ENCODE data around the gene SRCIN1. TPM values are rescaled to one million over a fixed set of nuclear protein-coding genes. Genes with fewer than 3 reads are reported as not detected.

The SRCIN1 gene
- total RNA-seq, 1 experiment from 2014 or later = 2.6 TPM

DNA sequence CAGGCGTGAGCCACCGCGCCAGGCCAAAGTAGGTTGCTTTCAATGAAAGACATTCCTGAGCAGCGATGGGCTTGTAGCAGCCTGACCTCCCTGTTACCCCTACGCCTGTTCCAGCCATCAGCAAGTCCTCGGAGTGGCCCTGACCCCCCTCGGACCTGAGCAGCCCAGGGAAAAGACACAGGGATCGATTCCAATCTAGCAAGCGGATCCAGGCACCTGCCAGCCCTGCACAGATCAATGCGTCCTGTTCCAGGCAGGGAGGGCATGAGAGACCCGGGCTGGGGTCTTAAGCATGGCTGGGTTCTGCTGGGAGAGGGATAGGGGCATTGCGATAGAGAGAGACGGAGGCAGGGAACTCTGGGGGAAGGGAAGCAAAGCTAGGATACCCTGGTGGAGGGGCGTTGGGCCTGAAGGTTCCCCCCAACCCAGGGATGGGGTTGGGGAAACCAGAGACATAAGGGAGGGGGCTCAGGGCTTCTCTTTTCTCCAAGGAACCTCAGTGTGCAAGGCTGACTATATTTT lies 21.9 kb downstream of the SRCIN1 start:
- Histone ChIP-seq H3K36me3 (ENCODE audit: low read depth, low read length) (no peaks in the 10 kb centered on the region), H3K9ac (ENCODE audit: low read length) (no peak overlapping the region), H3K27ac (ENCODE audit: low read length) (no peak overlapping the region), H3K9me2 (replicated peaks; ENCODE audit: low read length) (no peaks in the 10 kb centered on the region), H3K4me1 (ENCODE audit: insufficient read depth, low read length) (peaks cover 31% of the 10 kb centered on the region), H2AFZ (ENCODE audit: low read length) (no peak overlapping the region), H3F3A (ENCODE audit: low read length, unreplicated experiment) (no peaks in the 10 kb centered on the region), H3K27me3 (ENCODE audit: low read length) (no peaks in the 10 kb centered on the region), H3K4me3 (ENCODE audit: low read length) (no peak overlapping the region), H3K9me3 (ENCODE audit: low read length) (no peaks in the 10 kb centered on the region), H3K4me2 (ENCODE audit: low read length) (peak overlapping the region; percentile 73), H4K20me1 (ENCODE audit: low read length) (no peaks in the 10 kb centered on the region), H3K79me2 (ENCODE audit: low read length) (no peaks in the 10 kb centered on the region)
- DNase-seq = no peak
- ATAC-seq = no peak
- intact Hi-C loops (cut with micrococcal nuclease) = loop anchor here (1.0 kb wide), 1 partner anchor 26 kb away; no protein-coding TSS in a partner anchor
- BruUV-seq (replicated peaks) = no TSS peak
- TF ChIP-seq EZH2phosphoT487 (IDR thresholded peaks at IDR 0.05; ENCODE audit: borderline replicate concordance, low read length) (no peak), EZH2 (IDR thresholded peaks at IDR 0.05; ENCODE audit: low read length, unreplicated experiment) (no peak)
- TF ChIP-seq, protein P1, sequence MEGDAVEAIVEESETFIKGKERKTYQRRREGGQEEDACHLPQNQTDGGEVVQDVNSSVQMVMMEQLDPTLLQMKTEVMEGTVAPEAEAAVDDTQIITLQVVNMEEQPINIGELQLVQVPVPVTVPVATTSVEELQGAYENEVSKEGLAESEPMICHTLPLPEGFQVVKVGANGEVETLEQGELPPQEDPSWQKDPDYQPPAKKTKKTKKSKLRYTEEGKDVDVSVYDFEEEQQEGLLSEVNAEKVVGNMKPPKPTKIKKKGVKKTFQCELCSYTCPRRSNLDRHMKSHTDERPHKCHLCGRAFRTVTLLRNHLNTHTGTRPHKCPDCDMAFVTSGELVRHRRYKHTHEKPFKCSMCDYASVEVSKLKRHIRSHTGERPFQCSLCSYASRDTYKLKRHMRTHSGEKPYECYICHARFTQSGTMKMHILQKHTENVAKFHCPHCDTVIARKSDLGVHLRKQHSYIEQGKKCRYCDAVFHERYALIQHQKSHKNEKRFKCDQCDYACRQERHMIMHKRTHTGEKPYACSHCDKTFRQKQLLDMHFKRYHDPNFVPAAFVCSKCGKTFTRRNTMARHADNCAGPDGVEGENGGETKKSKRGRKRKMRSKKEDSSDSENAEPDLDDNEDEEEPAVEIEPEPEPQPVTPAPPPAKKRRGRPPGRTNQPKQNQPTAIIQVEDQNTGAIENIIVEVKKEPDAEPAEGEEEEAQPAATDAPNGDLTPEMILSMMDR (conservative IDR thresholded peaks at IDR 0.05; ENCODE audit: low read depth, low read length) = no peak
- ChIA-PET POLR2A (ENCODE audit: unreplicated experiment) (interaction anchor here (0.6 kb wide), 1 partner anchor 91 kb away, joined by 4 read pairs; no protein-coding TSS in a partner anchor), CTCF (interaction anchor here (1.0 to 3.9 kb wide), 2 partner anchors 26 to 79 kb away, joined by 3 to 36 read pairs; no protein-coding TSS in a partner anchor)

DNA sequence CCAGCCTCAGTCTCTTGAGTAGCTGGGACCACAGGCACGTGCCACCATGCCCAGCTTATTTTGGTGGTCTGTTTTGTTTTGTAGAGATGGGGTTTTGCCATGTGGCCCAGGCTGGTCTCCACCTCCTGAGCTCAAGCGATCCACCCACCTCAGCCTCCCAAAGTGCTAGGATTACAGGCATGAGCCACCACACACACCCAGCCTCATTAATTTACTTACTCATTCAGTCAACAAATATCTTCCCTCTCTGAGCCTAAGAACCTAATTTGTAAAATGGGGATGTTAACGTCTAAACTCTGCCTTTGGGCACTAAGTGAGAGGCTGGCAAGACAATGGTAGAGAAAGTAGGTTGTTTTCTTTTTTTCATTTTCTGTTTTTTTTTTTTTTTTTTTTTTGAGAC lies 22.6 kb downstream of the SRCIN1 start:
- Histone ChIP-seq H2AFZ (ENCODE audit: low read length) (no peak overlapping the region), H3K9me2 (replicated peaks; ENCODE audit: low read length) (no peaks in the 10 kb centered on the region), H3K4me1 (ENCODE audit: insufficient read depth, low read length) (peaks cover 31% of the 10 kb centered on the region), H3K27ac (ENCODE audit: low read length) (no peak overlapping the region), H4K20me1 (ENCODE audit: low read length) (no peaks in the 10 kb centered on the region), H3K36me3 (ENCODE audit: low read depth, low read length) (no peaks in the 10 kb centered on the region), H3K79me2 (ENCODE audit: low read length) (no peaks in the 10 kb centered on the region), H3K4me3 (ENCODE audit: low read length) (no peak overlapping the region), H3K4me2 (ENCODE audit: low read length) (no peak overlapping the region), H3K9ac (ENCODE audit: low read length) (no peak overlapping the region), H3K9me3 (ENCODE audit: low read length) (no peaks in the 10 kb centered on the region), H3F3A (ENCODE audit: low read length, unreplicated experiment) (no peaks in the 10 kb centered on the region), H3K27me3 (ENCODE audit: low read length) (no peaks in the 10 kb centered on the region)
- peak; percentile 38 for DNase-seq
- intact Hi-C loops (cut with micrococcal nuclease) = no loop called here
- TF ChIP-seq, protein P1 (conservative IDR thresholded peaks at IDR 0.05; ENCODE audit: low read depth, low read length) = no peak
- TF ChIP-seq EZH2phosphoT487 (IDR thresholded peaks at IDR 0.05; ENCODE audit: borderline replicate concordance, low read length) = no peak
- no peak for TF ChIP-seq EZH2 (IDR thresholded peaks at IDR 0.05; ENCODE audit: low read length, unreplicated experiment)
- ChIA-PET POLR2A (ENCODE audit: unreplicated experiment) (no interaction called here), CTCF (interaction anchor here (1.2 to 3.9 kb wide), 2 partner anchors 25 to 80 kb away, joined by 5 to 36 read pairs; no protein-coding TSS in a partner anchor)
- ATAC-seq = peak; percentile 69
- no TSS peak for BruUV-seq (replicated peaks)

DNA sequence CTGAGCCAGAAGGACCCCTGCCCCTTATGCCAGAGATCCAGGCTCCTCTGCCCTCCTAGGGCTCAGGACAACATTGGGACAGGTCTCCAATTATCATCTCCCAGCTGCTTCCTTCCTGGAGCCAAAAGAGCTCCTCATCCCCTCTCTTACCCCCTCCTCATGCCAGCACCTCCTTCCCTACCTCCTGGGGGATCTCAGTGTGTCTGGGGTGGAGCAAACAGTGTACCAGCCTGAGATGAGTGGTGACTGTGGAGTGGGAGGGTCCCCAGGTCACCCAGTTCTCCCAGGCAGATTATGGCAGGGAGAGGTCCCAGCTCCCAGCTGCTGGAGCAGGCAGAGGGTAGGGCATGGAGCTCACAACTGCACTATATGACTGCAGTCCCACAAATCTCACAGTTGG lies 23.7 kb downstream of the SRCIN1 start:
- no peaks in the 10 kb centered on the region for H3F3A ChIP-seq (ENCODE audit: low read length, unreplicated experiment)
- ATAC-seq (no peak), DNase-seq (no peak)
- no peaks in the 10 kb centered on the region for H4K20me1 ChIP-seq (ENCODE audit: low read length)
- intact Hi-C loops (cut with micrococcal nuclease) = no loop called here
- no peak overlapping the region for H3K4me3 ChIP-seq (ENCODE audit: low read length)
- ChIA-PET CTCF (interaction anchor here (3.9 kb wide), 1 partner anchor 24 kb away, joined by 36 read pairs; no protein-coding TSS in a partner anchor), POLR2A (ENCODE audit: unreplicated experiment) (no interaction called here)
- no peaks in the 10 kb centered on the region for H3K79me2 ChIP-seq (ENCODE audit: low read length)
- H3K27me3 ChIP-seq (ENCODE audit: low read length) = no peaks in the 10 kb centered on the region
- H3K36me3 ChIP-seq (ENCODE audit: low read depth, low read length) = no peaks in the 10 kb centered on the region
- H3K9me3 ChIP-seq (ENCODE audit: low read length) = no peaks in the 10 kb centered on the region
- TF ChIP-seq EZH2phosphoT487 (IDR thresholded peaks at IDR 0.05; ENCODE audit: borderline replicate concordance, low read length) (no peak), EZH2 (IDR thresholded peaks at IDR 0.05; ENCODE audit: low read length, unreplicated experiment) (no peak)
- TF ChIP-seq, protein P1 (conservative IDR thresholded peaks at IDR 0.05; ENCODE audit: low read depth, low read length) = no peak
- H3K9me2 ChIP-seq (replicated peaks; ENCODE audit: low read length) = no peaks in the 10 kb centered on the region
- no peak overlapping the region for H3K9ac ChIP-seq (ENCODE audit: low read length)
- no TSS peak for BruUV-seq (replicated peaks)
- H3K4me2 ChIP-seq (ENCODE audit: low read length) = no peak overlapping the region
- H2AFZ ChIP-seq (ENCODE audit: low read length) = no peak overlapping the region
- H3K27ac ChIP-seq (ENCODE audit: low read length) = no peak overlapping the region
- H3K4me1 ChIP-seq (ENCODE audit: insufficient read depth, low read length) = peaks cover 31% of the 10 kb centered on the region

All from PC-3 (cell line).